Transverse colon (tissue), 3 donors: ENCODE measurements around the gene RPS27A.

Source experiments
- EP300 ChIP-seq: sonication (generic); formaldehyde crosslinking; IDR thresholded peaks from one replicate; pipeline ENCODE4 v1.6.1; 2017; ENCODE audit warnings: antibody characterized with exemption, low read depth
- TF ChIP-seq, protein P1 (sequence below), 5 experiments: fragments of 200-600 bp in 3 of 5; fragments of 450-650 bp in 2 of 5; sonication (generic) in 3 of 5; IDR thresholded peaks; 1 replicate in 2 of 5; 2 replicates in 3 of 5; pipeline ENCODE4 v1.5.1; 2016 to 2017; ENCODE audit warnings: antibody characterized with exemption in 5 of 5, inconsistent platforms in 3 of 5, mild to moderate bottlenecking in 2 of 5, moderate library complexity in 1 of 5

GRCh38 chr2:55223958-55224760, 8.3 kb upstream of the RPS27A start:
- TF ChIP-seq, protein P1, sequence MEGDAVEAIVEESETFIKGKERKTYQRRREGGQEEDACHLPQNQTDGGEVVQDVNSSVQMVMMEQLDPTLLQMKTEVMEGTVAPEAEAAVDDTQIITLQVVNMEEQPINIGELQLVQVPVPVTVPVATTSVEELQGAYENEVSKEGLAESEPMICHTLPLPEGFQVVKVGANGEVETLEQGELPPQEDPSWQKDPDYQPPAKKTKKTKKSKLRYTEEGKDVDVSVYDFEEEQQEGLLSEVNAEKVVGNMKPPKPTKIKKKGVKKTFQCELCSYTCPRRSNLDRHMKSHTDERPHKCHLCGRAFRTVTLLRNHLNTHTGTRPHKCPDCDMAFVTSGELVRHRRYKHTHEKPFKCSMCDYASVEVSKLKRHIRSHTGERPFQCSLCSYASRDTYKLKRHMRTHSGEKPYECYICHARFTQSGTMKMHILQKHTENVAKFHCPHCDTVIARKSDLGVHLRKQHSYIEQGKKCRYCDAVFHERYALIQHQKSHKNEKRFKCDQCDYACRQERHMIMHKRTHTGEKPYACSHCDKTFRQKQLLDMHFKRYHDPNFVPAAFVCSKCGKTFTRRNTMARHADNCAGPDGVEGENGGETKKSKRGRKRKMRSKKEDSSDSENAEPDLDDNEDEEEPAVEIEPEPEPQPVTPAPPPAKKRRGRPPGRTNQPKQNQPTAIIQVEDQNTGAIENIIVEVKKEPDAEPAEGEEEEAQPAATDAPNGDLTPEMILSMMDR (IDR thresholded peaks at IDR 0.05), result no peak
- TF ChIP-seq EP300, result no peak
